ENCODE results near the gene HTR5A. TPM values are rescaled to one million over a fixed set of nuclear protein-coding genes. Genes with fewer than 3 reads are reported as not detected.
"Not testable (repeated sequence)": the region's sequence is repeated elsewhere in the genome, so short reads cannot be mapped to it uniquely, and the experiment has no call there.

Gene HTR5A
- total RNA-seq: not detected in 3 replicates
- long read RNA-seq: 0 reads

- Mint-ChIP-seq H3K9me3 (ENCODE audit: low read depth) (no peaks in the 10 kb centered on the region), H3K4me1 (ENCODE audit: low read depth) (no peaks in the 10 kb centered on the region), H3K27me3 (ENCODE audit: low read depth) (no peaks in the 10 kb centered on the region), H3K27ac (ENCODE audit: unreplicated experiment) (no peak within 1 kb of the TSS), H3K4me3 (ENCODE audit: unreplicated experiment) (no peak within 1 kb of the TSS), H3K36me3 (ENCODE audit: low read depth) (no peaks in the 10 kb centered on the region)
- DNase-seq (ENCODE audit: low spot score): peak; percentile 95
- TF ChIP-seq CTCF (IDR thresholded peaks at IDR 0.05): peak; percentile 24
Measured at GRCh38 chr7:155069992-155070751, at the start of gene HTR5A. Gene HTR5A (plus strand): TSS chr7:155070324. CDS start chr7:155070900, 576 bp downstream.

- no peaks in the 10 kb centered on the region for H3K36me3 Mint-ChIP-seq (ENCODE audit: low read depth)
- TF ChIP-seq CTCF (IDR thresholded peaks at IDR 0.05): no peak
- no peaks in the 10 kb centered on the region for H3K9me3 Mint-ChIP-seq (ENCODE audit: low read depth)
- no peak overlapping the region for H3K27ac Mint-ChIP-seq (ENCODE audit: unreplicated experiment)
- H3K27me3 Mint-ChIP-seq (ENCODE audit: low read depth): peaks cover 4% of the 10 kb centered on the region
- H3K4me1 Mint-ChIP-seq (ENCODE audit: low read depth): no peaks in the 10 kb centered on the region
- DNase-seq (ENCODE audit: low spot score): no peak
- H3K4me3 Mint-ChIP-seq (ENCODE audit: unreplicated experiment): no peak overlapping the region
Measured at GRCh38 chr7:155020996-155021395, 49.1 kb upstream of the HTR5A start.

GRCh38 chr7:155021699-155022145 is 48.4 kb upstream of the HTR5A start:
- no peaks in the 10 kb centered on the region for H3K36me3 Mint-ChIP-seq (ENCODE audit: low read depth)

GRCh38 chr7:155027879-155028278 is 42.2 kb upstream of the HTR5A start:
- Mint-ChIP-seq H3K4me3 (ENCODE audit: unreplicated experiment) (no peak overlapping the region), H3K36me3 (ENCODE audit: low read depth) (no peaks in the 10 kb centered on the region), H3K27ac (ENCODE audit: unreplicated experiment) (no peak overlapping the region), H3K4me1 (ENCODE audit: low read depth) (no peaks in the 10 kb centered on the region), H3K9me3 (ENCODE audit: low read depth) (peaks cover 10% of the 10 kb centered on the region), H3K27me3 (ENCODE audit: low read depth) (peaks cover 6% of the 10 kb centered on the region)
- no peak for DNase-seq (ENCODE audit: low spot score)
- TF ChIP-seq CTCF (IDR thresholded peaks at IDR 0.05): no peak

More at GRCh38 chr7:155021699-155022145, 48.4 kb upstream of the HTR5A start:
- peaks cover 4% of the 10 kb centered on the region for H3K27me3 Mint-ChIP-seq (ENCODE audit: low read depth)
- H3K27ac Mint-ChIP-seq (ENCODE audit: unreplicated experiment): no peak overlapping the region
- DNase-seq (ENCODE audit: low spot score): no peak
- no peaks in the 10 kb centered on the region for H3K4me1 Mint-ChIP-seq (ENCODE audit: low read depth)
- no peak for TF ChIP-seq CTCF (IDR thresholded peaks at IDR 0.05)
- no peaks in the 10 kb centered on the region for H3K9me3 Mint-ChIP-seq (ENCODE audit: low read depth)
- no peak overlapping the region for H3K4me3 Mint-ChIP-seq (ENCODE audit: unreplicated experiment)

- no peak overlapping the region for H3K27ac Mint-ChIP-seq (ENCODE audit: unreplicated experiment)
- no peak overlapping the region for H3K4me3 Mint-ChIP-seq (ENCODE audit: unreplicated experiment)
- no peak for DNase-seq (ENCODE audit: low spot score)
- no peaks in the 10 kb centered on the region for H3K36me3 Mint-ChIP-seq (ENCODE audit: low read depth)
- TF ChIP-seq CTCF (IDR thresholded peaks at IDR 0.05): no peak
- peaks cover 12% of the 10 kb centered on the region for H3K9me3 Mint-ChIP-seq (ENCODE audit: low read depth)
- H3K4me1 Mint-ChIP-seq (ENCODE audit: low read depth): no peaks in the 10 kb centered on the region
- peaks cover 2% of the 10 kb centered on the region for H3K27me3 Mint-ChIP-seq (ENCODE audit: low read depth)
Measured at GRCh38 chr7:155032978-155033377, 37.1 kb upstream of the HTR5A start.

- H3K4me1 Mint-ChIP-seq (ENCODE audit: low read depth); H3K4me3 Mint-ChIP-seq (ENCODE audit: unreplicated experiment); H3K27ac Mint-ChIP-seq (ENCODE audit: unreplicated experiment); H3K27me3 Mint-ChIP-seq (ENCODE audit: low read depth); H3K9me3 Mint-ChIP-seq (ENCODE audit: low read depth); DNase-seq (ENCODE audit: low spot score); H3K36me3 Mint-ChIP-seq (ENCODE audit: low read depth): not testable (repeated sequence)
Measured at GRCh38 chr7:155034495-155034894, 35.6 kb upstream of the HTR5A start.

Measured in chondrocyte (in vitro differentiated cells).